IPS-15b (cell line): ENCODE data around the gene DEAF1.

Experiments
- H3K27me3 ChIP-seq: one replicate; pipeline ENCODE4 v1.6.1; 2013; ENCODE audit warnings: low read length; ENCODE audit not compliant: control insufficient read depth, insufficient read depth
- H3K36me3 ChIP-seq: one replicate; pipeline ENCODE4 v1.6.1; 2013; ENCODE audit warnings: low read length; ENCODE audit not compliant: control insufficient read depth, insufficient read depth
- H3K4me1 ChIP-seq: one replicate; pipeline ENCODE4 v1.6.1; 2013; ENCODE audit warnings: mild to moderate bottlenecking, low read length; ENCODE audit not compliant: control insufficient read depth, insufficient read depth
- H3K4me3 ChIP-seq: one replicate; pipeline ENCODE4 v1.5.1; 2013; ENCODE audit warnings: low read depth, low read length
- H3K9ac ChIP-seq: one replicate; pipeline ENCODE4 v1.6.1; 2013; ENCODE audit warnings: low read depth, mild to moderate bottlenecking, low read length
- H3K9me3 ChIP-seq: one replicate; pipeline ENCODE4 v1.6.1; 2013; ENCODE audit warnings: mild to moderate bottlenecking, low read length; ENCODE audit not compliant: control insufficient read depth, insufficient read depth

DEAF1 gene

GRCh38 chr11:620201-620600, 74.8 kb downstream of the DEAF1 start:
- peaks cover 4% of the 10 kb centered on the region for H3K36me3 ChIP-seq
- no peaks in the 10 kb centered on the region for H3K9me3 ChIP-seq
- no peaks in the 10 kb centered on the region for H3K4me1 ChIP-seq
- no peak overlapping the region for H3K4me3 ChIP-seq
- no peaks in the 10 kb centered on the region for H3K27me3 ChIP-seq
- H3K9ac ChIP-seq: no peak overlapping the region

GRCh38 chr11:619628-620050, 75.4 kb downstream of the DEAF1 start:
- H3K27me3 ChIP-seq: no peaks in the 10 kb centered on the region

GRCh38 chr11:618856-619627, 76.0 kb downstream of the DEAF1 start:
- H3K27me3 ChIP-seq: no peaks in the 10 kb centered on the region
- no peak overlapping the region for H3K4me3 ChIP-seq
- H3K36me3 ChIP-seq: peaks cover 4% of the 10 kb centered on the region
- H3K4me1 ChIP-seq: no peaks in the 10 kb centered on the region
- no peaks in the 10 kb centered on the region for H3K9me3 ChIP-seq
- H3K9ac ChIP-seq: no peak overlapping the region

More at GRCh38 chr11:619628-620050, 75.4 kb downstream of the DEAF1 start:
- Histone ChIP-seq H3K4me3 (no peak overlapping the region), H3K9ac (no peak overlapping the region), H3K9me3 (no peaks in the 10 kb centered on the region), H3K4me1 (no peaks in the 10 kb centered on the region), H3K36me3 (peaks cover 4% of the 10 kb centered on the region)

GRCh38 chr11:617912-618682, 76.9 kb downstream of the DEAF1 start:
- no peak overlapping the region for H3K9ac ChIP-seq
- peaks cover 6% of the 10 kb centered on the region for H3K36me3 ChIP-seq
- H3K27me3 ChIP-seq: no peaks in the 10 kb centered on the region
- H3K4me3 ChIP-seq: no peak overlapping the region
- H3K9me3 ChIP-seq: no peaks in the 10 kb centered on the region
- H3K4me1 ChIP-seq: no peaks in the 10 kb centered on the region

- Histone ChIP-seq H3K9me3 (no peaks in the 10 kb centered on the region), H3K9ac (no peak overlapping the region), H3K36me3 (peaks cover 10% of the 10 kb centered on the region), H3K4me3 (no peak overlapping the region), H3K27me3 (no peaks in the 10 kb centered on the region), H3K4me1 (no peaks in the 10 kb centered on the region)
Measured at GRCh38 chr11:617199-617911, 77.7 kb downstream of the DEAF1 start.

GRCh38 chr11:616320-617198, 78.5 kb downstream of the DEAF1 start:
- no peaks in the 10 kb centered on the region for H3K9me3 ChIP-seq
- no peaks in the 10 kb centered on the region for H3K27me3 ChIP-seq
- H3K9ac ChIP-seq: no peak overlapping the region
- peaks cover 17% of the 10 kb centered on the region for H3K36me3 ChIP-seq
- H3K4me1 ChIP-seq: no peaks in the 10 kb centered on the region
- peak overlapping the region; percentile 68 for H3K4me3 ChIP-seq

GRCh38 chr11:615504-616319, 79.3 kb downstream of the DEAF1 start, which contains the start of gene IRF7:
Gene IRF7 (minus strand): TSS chr11:615950. CDS start chr11:615364, 586 bp downstream.
- peak within 1 kb of the TSS; percentile 76 for H3K9ac ChIP-seq

GRCh38 chr11:614623-615503, 80.2 kb downstream of the DEAF1 start:
- Histone ChIP-seq H3K36me3 (peaks cover 34% of the 10 kb centered on the region), H3K9ac (peak overlapping the region; percentile 24), H3K27me3 (no peaks in the 10 kb centered on the region)

More at GRCh38 chr11:615504-616319, 79.3 kb downstream of the DEAF1 start, which contains the start of gene IRF7:
- H3K4me3 ChIP-seq: peak within 1 kb of the TSS; percentile 68
- H3K4me1 ChIP-seq: no peaks in the 10 kb centered on the region
- no peaks in the 10 kb centered on the region for H3K9me3 ChIP-seq
- H3K36me3 ChIP-seq: peaks cover 26% of the 10 kb centered on the region
- H3K27me3 ChIP-seq: no peaks in the 10 kb centered on the region

GRCh38 chr11:614021-614622, 80.9 kb downstream of the DEAF1 start:
- Histone ChIP-seq H3K9ac (no peak overlapping the region), H3K4me1 (no peaks in the 10 kb centered on the region), H3K9me3 (no peaks in the 10 kb centered on the region), H3K36me3 (peaks cover 41% of the 10 kb centered on the region), H3K4me3 (no peak overlapping the region), H3K27me3 (no peaks in the 10 kb centered on the region)

More at GRCh38 chr11:614623-615503, 80.2 kb downstream of the DEAF1 start:
- H3K9me3 ChIP-seq: no peaks in the 10 kb centered on the region
- peak overlapping the region; percentile 68 for H3K4me3 ChIP-seq
- H3K4me1 ChIP-seq: no peaks in the 10 kb centered on the region
